Astrocyte of the spinal cord (primary cell): ENCODE data around the gene RGL1.
A peak's percentile ranks its signal among the peaks of the same experiment; 100 is the strongest.

ENCODE experiments used
- DNase-seq: peaks from one replicate; pipeline ENCODE4 v3.0.0; 2011; ENCODE audit warnings: low read depth, low spot score
- H3K4me3 ChIP-seq: 2 replicates; pipeline ENCODE4 v1.5.1; 2011; ENCODE audit warnings: low read depth, mild to moderate bottlenecking, low read length, moderate library complexity
- CTCF ChIP-seq: IDR thresholded peaks from 2 replicates; pipeline ENCODE4 v1.5.1; 2012; ENCODE audit warnings: low read depth, mild to moderate bottlenecking, low read length, inconsistent platforms
- in situ Hi-C: cut with HindIII; loops from 2 replicates; pipeline ENCODE4 v1.10.0; 2017; ENCODE audit warnings: low sequenced_read_pairs

RGL1 gene

GRCh38 chr1:183881387-183882131 lies 76.6 kb downstream of the RGL1 start:
- TF ChIP-seq CTCF = no peak

GRCh38 chr1:183882335-183883167 lies 77.6 kb downstream of the RGL1 start:
- TF ChIP-seq CTCF = no peak
- no peak overlapping the region for H3K4me3 ChIP-seq
- in situ Hi-C loops = no loop called here
- no peak for DNase-seq

More at GRCh38 chr1:183881387-183882131, 76.6 kb downstream of the RGL1 start:
- peak; percentile 85 for DNase-seq
- no peak overlapping the region for H3K4me3 ChIP-seq
- in situ Hi-C loops = no loop called here

- no peak overlapping the region for H3K4me3 ChIP-seq
- in situ Hi-C loops = no loop called here
- no peak for TF ChIP-seq CTCF
- no peak for DNase-seq
Observed at GRCh38 chr1:183883623-183884022, 78.7 kb downstream of the RGL1 start.

- TF ChIP-seq CTCF = no peak
- H3K4me3 ChIP-seq = no peak overlapping the region
- in situ Hi-C loops = no loop called here
- no peak for DNase-seq
Observed at GRCh38 chr1:183884526-183884925, 79.6 kb downstream of the RGL1 start.

GRCh38 chr1:183885142-183885735 lies 80.3 kb downstream of the RGL1 start:
- no peak for TF ChIP-seq CTCF
- no peak overlapping the region for H3K4me3 ChIP-seq
- DNase-seq = no peak
- in situ Hi-C loops = no loop called here

- in situ Hi-C loops = no loop called here
Observed at GRCh38 chr1:183886083-183886828, 81.3 kb downstream of the RGL1 start.

More at GRCh38 chr1:183886083-183886828, 81.3 kb downstream of the RGL1 start:
- H3K4me3 ChIP-seq = no peak overlapping the region
- no peak for DNase-seq
- no peak for TF ChIP-seq CTCF
